HCEC 1CT (cell line): Measurements from ENCODE around the gene NCK1.
"Not testable (repeated sequence)": the region's sequence is repeated elsewhere in the genome, so short reads cannot be mapped to it uniquely, and the experiment has no call there.

Source experiments
- DNase-seq: peaks from one replicate; pipeline ENCODE4 v3.0.0-alpha.2; 2017

Gene NCK1

DNA sequence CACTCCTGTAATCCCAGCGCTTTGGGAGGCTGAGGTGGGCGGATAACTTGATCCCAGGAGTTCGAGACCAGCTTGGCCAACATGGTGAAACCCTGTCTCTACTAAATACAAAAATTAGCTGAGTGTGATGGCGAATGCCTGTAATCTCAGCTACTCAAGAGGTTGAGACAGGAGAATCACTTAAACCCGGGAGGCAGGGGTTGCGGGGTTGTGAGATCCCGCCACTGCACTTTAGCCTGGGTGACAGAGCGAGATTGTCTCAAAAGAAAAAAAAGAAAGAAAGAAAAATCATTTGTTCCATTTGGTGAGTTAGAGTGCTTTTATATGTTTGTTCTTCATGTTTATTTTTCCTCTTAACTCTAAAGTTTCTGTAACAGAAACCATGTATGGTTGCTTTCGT, 7.3 kb downstream of the NCK1 start:
- no peak for DNase-seq

GRCh38 chr3:136872258-136872657, 10.2 kb downstream of the NCK1 start:
- DNase-seq, result not testable (repeated sequence)

DNA sequence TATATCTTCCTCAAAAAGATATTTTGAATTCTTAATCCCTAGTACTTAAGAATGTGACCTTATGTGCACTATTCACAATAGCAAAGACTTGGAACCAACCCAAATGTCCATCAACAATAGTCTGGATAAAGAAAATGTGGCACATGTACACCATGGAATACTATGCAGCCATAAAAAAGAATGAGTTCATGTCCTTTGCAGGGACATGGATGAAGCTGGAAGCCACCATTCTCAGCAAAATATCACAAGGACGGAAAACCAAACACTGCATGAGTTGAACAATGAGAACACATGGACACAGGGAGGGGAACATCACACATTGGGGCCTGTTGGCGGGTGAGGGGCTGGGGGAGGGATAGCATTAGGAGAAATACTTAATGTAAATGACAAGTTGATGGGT, 17.5 kb downstream of the NCK1 start:
- not testable (repeated sequence) for DNase-seq

GRCh38 chr3:136882571-136882970, 20.6 kb downstream of the NCK1 start:
- no peak for DNase-seq

DNA sequence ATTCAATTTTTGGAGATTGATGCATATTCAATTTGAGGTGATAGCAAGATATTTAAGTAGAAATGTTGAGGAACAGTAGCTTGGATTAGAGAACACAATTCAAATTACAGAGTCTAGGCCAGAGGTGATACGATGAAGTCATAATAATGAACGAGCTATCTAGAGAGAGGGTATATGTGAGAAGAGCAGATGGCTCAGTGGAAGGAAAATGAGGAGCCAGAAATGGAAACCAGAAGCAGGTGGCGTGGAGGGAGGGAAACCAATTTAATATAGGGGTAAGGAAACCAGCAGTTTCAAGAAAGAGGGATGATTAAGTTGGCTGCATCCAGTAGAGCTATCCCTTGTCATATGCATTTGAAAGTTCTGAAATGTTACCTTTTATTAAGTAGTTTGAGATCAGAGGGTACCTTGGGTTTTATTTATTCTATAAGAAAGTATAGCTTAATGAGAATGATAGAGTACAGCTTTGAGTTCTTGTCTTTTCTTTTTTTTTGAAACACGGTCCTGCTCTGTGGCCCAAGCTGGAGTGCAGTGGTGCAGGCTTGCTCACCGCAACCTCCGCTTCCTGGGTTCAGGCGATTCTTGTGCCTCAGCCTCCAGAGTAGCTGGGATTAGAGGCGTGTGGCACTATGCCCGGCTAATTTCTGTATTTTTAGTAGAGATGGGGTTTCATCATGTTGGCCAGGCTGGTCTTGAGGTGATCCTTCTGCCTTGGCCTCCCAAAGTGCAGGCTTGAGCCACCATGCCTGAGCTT, 22.1 kb downstream of the NCK1 start:
- no peak for DNase-seq

- no peak for DNase-seq
Measured at GRCh38 chr3:136885357-136886213, 23.6 kb downstream of the NCK1 start.

- no peak for DNase-seq
Measured at GRCh38 chr3:136889947-136890346, 27.9 kb downstream of the NCK1 start.

- DNase-seq, result no peak
Measured at GRCh38 chr3:136891934-136892855, 30.2 kb downstream of the NCK1 start.

- peak; percentile 86 for DNase-seq
Measured at GRCh38 chr3:136893848-136894443, 31.9 kb downstream of the NCK1 start.

GRCh38 chr3:136897171-136897570, 35.2 kb downstream of the NCK1 start:
- DNase-seq, result not testable (repeated sequence)

- DNase-seq, result no peak
Measured at GRCh38 chr3:136898549-136898948, 36.5 kb downstream of the NCK1 start.

- DNase-seq, result no peak
Measured at GRCh38 chr3:136898954-136899353, 36.9 kb downstream of the NCK1 start.

- no peak for DNase-seq
Measured at GRCh38 chr3:136899622-136900158, 37.7 kb downstream of the NCK1 start.

DNA sequence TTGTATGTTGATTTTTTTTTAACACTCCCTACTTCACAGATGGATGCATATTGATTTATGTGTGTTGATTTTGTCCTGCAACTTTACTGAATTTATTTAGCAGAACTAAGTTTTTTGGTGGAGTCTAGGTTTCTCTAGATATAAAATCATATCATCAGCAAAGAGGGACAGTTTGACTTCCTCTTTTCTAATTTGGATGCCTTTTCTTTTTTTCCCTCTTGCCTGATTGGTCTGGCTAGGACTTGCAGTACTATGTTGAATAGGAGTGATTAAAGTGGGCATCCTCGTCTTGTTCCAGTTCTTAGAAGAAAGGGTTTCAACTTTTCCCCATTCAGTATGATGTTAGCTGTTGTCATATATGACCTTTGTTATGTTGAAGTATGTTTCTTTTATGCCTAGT, 38.7 kb downstream of the NCK1 start:
- not testable (repeated sequence) for DNase-seq

- DNase-seq, result no peak
Measured at GRCh38 chr3:136901391-136901790, 39.4 kb downstream of the NCK1 start.

DNA sequence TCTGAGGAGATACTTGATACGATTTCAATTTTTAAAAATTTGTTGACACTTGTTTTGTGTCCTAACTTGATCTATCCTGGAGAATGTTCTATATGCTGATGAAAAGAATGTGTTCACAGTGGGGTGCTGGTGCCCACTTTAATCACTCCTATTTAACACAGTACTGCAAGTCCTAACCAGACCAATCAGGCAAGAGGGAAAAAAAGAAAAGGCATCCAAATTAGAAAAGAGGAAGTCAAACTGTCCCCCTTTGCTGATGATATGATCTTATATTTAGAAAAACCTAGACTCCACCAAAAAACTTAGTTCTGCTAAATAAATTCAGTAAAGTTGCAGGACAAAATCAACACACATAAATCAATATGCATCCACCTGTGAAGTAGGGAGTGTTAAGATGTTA, 40.5 kb downstream of the NCK1 start:
- DNase-seq, result not testable (repeated sequence)

GRCh38 chr3:136903899-136904298, 41.9 kb downstream of the NCK1 start:
- no peak for DNase-seq

DNA sequence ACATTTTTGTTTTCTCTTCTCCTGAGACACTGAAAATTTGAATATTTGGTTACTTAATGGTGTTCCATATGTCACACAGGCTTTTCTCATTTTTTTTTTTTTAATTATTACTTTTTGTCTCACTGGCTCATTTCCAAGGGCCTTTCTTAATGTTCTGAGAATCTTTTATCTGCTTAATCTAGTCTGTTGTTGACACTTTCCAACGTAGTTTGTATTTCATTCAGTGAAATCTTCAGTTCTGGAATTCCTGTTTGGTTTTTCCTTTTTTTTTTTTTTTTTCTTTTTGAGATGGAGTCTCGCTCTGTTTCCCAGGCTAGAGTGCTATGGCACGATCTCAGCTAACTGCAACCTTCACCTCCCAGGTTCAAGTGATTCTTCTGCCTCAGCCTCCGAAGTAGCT, 42.7 kb downstream of the NCK1 start:
- no peak for DNase-seq

- DNase-seq, result no peak
Measured at GRCh38 chr3:136905549-136905948, 43.5 kb downstream of the NCK1 start.

DNA sequence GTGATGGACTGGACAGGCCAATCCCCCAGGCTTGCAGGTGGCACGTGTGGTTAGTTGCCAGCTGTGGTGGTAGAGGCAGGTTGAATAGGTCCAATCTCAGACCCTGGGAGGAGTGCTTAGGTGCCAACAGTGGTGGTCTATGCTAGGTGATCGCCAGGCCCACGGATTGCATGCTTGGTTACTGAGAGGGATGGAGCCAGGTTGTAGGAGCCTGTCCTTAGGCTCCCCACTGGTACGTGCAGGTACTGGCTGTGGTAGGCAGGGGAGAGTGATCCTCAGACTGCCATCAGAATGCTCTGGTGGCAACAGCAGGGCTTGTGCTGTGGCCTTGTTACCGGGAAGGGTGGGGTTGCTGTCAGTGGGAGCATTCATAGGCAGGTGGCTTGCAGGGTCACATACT, 44.7 kb downstream of the NCK1 start:
- no peak for DNase-seq

GRCh38 chr3:136908297-136908696, 46.3 kb downstream of the NCK1 start:
- no peak for DNase-seq

DNA sequence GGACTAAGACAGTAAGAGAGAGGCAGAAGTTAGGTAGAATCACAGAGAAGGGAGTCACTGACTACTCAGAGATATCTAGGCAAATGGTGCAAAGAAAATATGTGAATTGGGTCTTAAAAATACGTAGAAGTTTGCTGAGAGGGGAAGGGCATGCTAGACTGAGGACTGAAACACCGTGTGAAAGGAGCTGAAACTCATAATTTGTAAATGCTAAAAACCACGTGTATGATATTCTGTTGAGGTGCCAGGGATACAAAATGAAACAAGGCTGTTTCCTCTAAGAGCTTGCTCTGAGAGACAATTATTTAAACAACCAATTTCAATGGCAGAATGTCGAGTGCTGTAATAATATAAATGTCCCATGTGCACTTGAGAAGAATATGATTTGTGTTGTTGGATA, 47.2 kb downstream of the NCK1 start:
- no peak for DNase-seq
